NCI-H146 treated with DMSO at 0.1 percent for 48 hours (cell line): Measurements from ENCODE around the gene CRYGN.

Experiments
- DNase-seq: peaks from one replicate; lab custom pipeline; 2025; ENCODE audit not compliant: unreplicated experiment; lab: John Stamatoyannopoulos, UW

CRYGN gene

DNA sequence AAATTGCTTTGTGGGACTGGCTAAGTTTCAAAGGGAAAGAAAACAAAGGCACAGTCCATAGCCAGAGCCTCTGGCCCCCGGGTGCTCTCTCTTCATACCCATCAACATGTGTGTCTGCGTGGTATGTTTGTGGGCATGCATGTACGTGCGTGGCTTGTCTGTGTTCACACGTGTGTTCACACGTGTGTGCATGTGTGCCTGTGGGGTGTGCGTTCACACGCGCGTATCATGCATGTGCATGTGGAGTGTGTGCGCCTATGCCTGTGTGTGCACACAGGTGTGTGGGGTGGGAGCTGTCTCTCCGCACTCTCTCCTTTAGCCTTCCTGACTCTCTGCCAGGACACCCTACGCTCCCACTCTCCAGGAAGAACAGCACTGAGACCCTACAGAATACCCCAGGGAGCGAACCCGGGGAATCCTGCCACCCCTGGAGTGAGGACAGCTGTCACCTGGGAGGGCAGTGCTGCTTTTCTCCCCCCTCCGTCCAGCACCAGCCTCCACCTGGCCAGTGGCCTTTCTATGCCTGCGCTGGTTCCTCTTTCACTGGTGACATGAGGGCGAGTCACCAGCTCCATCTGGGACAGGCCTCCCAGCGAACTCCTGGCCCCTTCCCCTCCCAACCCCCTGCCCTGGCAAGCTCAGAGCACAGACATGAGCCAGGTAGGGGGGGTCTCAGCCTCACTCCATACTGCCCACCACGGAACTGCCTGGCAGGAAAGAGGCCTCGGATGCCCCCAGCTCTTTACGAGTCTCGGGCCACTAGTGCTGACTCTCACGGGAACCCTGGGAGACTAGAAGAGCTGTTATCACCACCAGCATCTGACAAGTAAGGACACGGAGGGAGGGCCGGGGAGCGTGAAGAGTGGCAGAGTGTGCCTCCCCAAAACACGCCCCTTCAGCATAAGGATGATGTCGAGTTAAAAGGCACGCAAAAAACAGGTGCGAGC lies 46.6 kb downstream of the CRYGN start:
- no peak for DNase-seq

DNA sequence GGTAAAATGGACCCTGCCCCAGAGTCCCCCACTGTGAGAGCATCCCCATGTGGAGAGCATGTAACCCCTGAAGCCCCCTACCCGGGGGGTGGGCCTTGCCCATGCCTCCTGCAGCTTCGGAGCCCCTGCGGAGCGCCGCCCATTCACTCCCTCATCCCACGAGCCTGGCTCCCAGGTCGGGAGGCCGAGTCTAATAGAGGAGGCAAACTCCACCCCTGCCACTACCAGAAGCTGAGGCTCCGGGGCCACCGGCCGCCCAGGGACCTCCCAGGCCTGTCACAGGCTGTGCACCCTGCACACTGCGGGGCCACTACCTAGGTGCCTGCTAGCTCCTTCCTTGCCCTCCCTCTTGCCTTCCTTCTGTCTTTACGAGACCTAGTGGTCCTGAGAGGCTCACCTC lies 47.5 kb downstream of the CRYGN start:
- DNase-seq, result no peak

DNA sequence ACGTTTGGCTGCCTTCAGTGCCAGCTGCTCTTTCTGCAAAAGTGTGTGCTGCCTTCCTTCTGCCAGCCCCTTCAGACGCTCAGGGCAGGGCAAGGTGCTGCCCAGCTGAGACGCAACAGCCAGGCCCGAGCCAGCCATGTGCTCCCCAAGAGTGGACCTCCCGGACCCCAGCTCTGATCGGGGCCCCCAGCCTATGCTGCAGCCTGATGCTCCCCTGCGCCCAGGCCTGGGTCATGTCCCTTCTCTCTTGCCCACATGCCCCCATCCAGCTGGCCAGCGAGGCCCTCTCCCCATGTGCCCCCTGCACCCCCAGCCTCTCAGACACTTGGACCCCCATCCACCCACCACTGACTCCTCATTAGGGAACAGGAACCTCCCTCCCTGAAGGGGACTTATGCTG lies 47.9 kb downstream of the CRYGN start:
- no peak for DNase-seq

DNA sequence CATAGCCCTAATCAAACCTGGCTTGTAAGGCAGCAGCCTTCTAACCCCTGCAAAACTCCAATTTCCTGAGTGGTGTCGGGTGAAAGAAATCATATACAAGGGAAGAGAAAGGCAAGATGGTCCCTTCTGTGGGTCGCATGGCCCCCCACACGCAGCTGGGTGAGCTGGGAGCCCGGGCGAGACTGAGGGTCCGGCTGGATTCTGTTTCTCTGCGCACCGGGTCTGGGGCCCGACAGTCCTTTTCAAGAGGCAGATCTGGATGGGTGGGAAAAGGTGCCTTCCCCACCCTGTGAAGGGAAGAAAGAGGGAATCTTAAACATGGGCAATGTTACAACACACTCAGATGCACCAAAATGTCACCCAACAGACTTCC lies 48.6 kb downstream of the CRYGN start:
- DNase-seq, result no peak

DNA sequence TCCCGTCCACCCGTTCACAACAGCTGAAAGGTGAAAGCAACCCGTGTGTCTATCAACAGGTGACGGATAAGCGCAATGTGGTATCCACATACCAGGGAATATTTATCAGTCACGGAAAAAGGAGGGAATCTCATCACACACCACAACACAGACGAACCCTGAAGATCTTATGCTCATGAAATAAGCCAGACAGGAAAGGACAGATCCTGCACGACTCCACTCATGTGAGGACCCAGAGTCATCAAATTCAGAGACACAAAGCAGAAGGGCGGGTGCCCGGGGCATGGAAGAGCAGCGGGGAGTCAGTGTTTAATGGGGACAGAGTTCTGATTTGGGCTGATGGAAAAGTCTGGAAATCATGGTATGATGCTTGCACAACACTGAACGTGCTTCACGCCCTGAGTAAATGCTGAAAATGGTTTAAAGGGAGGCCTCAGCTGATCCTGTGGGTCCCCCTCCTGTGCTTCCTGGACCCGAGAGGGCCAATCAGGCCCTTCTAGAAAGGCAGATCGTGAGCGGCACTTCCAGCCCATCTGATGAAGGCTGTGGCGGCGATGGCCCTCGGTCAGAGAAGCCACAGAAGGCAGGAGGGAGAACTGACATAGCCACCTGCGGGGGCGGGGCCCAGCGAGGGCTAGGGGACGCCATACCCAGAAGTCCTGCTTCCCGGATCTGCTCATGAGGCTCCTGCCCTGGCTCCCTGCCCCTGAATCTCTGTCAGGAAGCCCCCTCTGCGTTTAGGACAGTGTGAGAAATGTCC lies 49.2 kb downstream of the CRYGN start:
- no peak for DNase-seq

DNA sequence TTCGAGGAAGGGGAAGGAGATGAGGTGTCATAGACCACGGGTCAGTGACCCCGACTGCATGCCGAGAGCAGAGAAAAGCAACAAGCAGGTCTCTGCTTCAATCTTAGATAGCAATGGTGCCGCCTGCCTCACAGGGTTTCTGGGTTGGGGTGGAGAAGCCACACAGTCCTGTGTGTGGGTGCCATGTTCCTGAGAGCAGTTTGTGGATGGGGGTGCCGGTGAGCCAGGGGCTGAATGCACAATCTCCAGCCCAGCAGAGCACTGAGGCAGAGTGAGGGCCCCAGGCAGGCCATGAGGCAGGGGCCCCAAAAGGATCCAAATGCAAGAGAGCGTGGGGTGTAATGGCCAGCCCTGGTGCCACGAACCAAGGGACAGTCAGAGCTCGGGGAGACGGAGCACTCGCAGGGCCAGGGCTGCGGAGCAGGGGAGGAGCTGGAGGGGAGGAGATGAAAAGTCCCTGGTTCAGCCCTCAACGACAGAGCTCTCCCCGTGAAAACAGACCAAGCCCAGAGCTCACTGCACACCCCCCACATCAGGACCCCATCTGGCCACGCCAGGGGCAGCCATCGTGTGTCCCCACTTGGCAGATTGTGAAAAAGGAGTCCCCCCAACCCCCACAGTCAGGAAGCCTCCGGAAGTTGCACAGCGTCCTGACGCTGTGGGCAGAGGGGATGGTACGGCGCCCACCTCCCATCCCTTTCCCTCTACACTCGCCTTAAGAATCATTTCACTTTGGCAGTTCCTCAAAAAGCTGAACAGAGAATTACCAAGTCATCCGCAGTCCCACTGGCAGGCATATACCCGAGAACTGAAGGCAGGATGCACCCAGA lies 50.0 kb downstream of the CRYGN start:
- DNase-seq, result no peak

DNA sequence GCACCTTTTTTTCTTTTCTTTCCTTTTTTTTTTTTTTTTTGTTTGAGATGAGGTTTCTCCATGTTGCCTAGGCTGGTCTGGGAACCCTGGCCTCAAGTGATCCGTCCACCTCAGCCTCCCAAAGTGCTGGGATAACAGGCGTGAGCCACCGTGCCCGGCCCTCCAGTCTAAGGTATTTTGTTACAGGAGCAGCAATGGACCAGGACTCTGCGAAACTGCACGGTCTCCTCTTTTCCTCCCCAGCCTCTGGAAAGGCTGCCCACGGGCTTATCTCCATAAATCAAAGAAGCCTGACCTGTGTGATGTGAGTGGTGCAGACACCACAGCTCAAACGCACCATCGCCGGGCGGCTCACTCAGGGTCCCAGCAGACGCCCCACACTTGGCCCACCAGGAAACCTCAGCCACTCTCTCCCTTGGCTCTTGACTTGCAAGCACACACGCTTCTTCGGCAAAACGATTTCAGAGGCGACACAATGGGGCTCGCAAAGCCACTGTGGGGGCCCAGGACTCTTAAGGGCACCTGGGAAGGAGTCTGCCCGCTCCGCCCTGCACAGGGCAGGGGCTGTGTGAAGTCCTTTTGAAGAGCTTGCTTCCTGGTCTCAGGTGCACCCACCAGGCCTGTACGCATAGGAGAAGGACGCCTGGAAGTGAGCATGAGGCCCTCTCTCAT lies 50.7 kb downstream of the CRYGN start:
- no peak for DNase-seq

DNA sequence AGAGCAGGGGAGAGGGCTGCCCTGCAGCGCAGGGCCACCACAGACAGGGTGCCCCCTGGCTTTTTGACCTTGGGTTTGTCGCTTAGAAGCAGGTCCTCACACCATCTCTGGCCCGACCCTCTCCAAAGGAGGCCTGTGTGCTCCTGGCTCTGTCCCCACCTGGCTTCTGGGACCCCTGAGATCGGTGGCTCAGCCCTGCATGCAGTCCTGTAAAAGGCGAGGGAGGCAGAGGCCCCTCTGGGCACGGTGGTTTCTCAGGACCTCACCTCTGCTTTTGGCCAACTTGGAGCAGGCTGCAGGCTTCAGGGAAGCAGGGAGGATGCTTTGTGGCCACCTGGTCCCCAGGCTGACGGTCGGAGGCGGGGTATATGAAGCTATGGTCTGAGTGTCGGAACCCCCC lies 51.5 kb downstream of the CRYGN start:
- no peak for DNase-seq

DNA sequence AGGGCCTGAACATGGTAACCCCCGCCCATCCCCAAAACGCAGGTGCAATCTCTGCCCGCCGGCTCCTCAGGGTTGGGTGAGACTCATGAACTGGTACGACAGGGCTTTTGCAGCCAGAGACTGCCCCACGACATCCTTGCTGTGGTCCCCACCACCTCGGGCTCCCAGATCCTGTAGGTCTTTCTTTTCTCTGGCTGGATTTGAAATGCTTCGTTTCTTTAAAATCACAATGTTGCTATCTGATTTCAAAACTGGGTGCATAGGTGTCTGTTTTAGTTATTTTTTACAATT lies 52.0 kb downstream of the CRYGN start:
- no peak for DNase-seq

DNA sequence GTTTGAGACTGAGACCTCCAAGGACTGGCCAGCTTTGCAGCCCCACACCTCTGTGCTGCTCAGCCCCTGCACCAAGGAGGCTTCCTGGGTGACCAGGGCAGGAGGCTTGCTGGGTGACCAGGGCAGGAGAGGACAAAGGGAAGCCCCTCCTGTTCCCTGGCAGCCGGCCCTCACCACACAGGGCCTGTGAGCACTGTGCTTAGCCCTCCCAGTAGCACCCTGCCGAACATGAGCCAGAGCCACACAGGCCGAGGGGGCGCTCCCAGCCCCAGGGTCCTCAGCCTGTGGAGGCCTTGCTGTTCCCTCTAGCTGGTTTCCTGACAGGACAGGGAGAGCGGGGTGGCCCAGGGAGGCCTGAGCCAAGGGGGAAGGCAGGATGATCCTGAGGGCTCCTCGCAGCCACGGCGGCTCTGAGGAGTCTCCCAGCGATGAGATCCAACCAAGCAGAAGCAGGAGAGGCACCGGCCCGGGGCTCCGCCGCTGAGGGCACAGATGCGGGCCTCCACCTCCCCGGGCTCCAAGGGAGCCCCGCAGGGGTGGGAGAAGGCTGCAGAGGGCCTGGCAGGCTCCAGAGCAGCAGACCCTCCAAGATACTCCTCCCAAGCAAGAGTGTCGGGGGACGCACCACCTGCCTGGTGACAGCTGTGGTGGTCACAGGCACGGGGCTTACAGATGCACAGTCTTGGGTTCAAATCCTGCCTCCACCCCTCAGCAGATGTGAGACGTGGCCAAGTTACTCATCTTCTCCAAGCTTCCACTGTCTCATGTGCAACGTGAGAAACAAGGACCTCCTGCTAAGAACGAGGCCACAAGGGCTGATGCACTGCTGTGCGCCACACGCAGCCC lies 52.6 kb downstream of the CRYGN start:
- no peak for DNase-seq

DNA sequence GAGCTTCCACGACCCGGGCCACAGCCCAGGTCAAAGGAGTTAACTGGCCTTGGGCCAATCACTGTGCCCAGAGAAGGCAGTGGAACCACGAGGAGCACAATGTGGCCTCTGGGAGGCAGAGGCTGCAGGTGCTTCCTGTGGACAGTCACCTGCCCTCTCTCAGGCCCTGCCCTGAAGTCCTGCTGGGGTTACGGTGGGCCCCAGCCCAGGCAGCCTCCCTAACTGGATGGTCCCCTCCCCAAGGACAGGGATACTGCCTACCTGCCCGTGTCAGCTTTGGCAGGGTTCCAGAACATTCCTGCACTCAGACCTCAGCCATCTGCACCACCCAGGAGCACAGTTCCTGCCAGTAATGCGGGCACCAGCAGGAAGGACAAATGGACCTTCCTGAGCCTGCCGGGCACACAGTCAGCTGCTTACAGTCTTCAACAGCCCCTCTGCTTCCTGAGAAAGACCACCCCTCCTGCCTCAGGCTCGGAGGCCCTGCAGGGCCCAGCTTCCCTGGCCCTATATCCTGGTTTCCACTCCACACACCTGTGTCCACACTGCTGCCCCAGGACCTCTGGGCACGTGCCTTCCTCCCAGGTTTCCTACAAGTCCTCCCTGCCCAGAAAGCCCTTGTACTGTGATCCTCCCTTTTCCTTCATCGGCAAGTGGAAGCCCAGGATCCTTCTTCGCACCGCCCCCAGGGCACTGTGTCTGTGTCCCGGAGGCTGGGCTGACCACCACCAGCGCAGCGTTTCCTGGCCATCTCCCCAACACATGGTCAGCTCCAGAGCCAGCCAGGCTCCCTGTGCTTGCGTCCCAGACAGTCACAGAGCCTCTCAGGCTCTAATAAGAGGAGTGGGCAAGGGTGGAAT lies 53.4 kb downstream of the CRYGN start:
- no peak for DNase-seq

DNA sequence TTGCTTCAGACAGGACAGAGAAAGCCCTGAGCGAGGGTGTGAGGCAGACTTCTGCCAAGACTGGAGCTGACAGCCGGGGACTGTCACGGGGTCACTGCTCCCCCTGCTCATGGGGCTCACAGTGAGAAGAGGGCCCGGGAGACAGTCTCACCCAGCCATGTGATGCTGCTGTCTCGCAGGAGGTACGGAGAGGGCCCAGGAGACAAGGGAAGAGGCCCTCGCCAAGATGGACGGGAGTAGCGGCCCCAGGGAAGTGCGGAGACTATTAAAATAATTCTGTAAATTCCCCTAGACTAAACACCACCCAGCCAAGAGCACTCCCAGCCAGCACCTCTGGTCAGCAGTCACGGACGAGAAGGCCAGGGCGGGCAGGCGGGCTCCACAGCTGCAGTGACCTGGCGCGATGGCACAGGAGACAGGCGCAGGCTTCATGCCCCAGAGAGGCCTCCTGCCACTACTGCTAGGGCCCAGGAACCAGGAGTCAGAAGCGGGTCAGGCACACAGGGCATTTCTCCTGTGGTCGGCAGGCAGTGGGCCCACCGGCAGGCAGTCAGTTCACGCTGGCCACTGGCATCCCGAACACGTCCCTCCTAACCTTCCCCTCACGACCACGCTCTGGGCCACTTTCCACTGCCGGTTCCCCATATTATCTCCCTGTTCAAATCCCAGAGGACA lies 54.2 kb downstream of the CRYGN start:
- no peak for DNase-seq

DNA sequence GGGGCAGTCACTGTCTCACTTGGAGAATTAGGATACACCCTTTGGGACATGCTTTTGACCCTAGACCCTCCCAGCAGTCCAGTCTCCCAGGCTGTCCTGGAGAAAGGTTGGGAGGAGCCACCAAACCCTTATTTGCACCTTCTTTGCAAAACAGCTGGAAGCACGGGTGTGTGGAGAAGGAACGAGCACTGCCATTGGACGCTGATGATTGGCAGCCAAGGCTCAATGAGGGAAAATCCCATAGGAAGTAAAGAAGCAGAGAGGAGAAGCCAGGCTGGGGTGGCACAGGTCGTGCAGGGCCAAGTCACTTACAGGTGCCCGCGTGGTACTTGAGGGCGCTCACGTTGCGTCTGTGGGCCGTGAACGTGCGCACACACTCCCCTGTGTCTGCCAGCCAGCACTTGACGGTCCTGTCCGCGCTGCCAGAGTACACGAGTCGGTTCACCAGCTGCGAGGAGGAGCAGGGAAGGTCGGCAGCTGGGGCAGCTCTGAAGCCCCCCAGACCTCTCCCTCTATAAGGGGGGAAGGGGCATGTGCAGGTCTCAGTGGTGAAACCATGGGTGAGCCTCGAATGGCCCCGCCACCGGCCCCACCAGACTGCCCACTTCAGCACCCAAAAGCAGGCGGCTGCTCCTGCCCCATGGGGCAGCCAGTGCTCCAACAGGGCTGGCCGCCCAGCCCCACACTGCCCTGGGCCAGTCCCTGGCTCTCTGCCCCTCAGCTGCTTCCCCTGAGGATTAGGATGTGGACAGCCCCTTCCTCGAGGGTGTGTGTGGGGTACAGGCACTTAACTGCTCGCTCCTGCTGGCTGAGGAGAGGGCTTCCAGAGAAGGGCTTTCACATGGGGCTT lies 54.9 kb downstream of the CRYGN start:
- DNase-seq, result no peak

DNA sequence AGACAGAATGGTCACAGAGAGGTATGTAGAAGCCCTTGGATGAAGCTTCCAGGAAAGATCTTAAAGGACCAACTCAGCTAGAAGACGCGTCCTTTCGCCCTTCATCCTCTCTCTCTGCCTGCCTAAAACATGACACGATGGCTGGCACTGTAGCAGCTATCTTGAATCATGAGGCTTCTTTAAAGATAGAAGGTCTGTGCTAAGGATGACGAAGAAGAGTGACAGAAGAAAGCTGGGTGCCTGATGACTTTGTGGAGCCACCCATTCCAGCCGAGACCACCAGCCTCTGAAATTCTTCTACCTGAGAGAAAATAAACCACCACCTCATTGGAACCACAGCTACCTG lies 55.6 kb downstream of the CRYGN start:
- no peak for DNase-seq

DNA sequence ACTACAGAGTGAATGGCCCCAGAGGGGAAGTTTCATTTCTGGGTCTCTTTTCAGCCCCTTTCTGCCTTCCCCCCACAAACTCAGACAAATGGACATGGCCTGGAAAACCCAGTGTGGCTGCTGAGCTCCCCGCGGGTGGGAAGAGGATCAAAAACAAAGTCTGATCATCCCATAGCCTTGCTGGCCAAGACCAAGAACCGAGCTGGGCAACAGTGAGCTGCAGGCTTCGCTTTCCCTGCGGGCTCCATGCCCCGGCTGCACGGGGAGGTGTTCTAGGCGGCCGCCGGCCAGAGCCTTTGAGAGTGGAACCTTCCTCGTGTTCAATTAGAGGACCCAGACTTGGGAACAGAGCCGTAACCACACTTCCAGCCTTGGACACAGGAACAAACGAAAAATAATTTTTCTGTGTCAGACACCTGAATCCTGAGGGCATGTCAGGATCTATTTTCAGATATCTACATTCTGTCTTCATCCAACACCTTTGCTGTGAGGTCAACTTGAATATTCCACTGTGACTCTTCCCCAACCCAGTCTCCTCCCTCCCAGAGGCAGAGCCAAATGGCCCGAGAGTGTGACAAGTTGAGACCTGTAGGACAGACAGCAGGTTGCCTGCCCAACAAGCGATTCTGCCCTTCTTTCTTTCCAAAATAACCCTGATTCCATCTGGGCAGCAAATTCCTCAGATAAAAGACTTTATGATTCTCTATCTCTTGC lies 56.1 kb downstream of the CRYGN start:
- DNase-seq, result no peak

DNA sequence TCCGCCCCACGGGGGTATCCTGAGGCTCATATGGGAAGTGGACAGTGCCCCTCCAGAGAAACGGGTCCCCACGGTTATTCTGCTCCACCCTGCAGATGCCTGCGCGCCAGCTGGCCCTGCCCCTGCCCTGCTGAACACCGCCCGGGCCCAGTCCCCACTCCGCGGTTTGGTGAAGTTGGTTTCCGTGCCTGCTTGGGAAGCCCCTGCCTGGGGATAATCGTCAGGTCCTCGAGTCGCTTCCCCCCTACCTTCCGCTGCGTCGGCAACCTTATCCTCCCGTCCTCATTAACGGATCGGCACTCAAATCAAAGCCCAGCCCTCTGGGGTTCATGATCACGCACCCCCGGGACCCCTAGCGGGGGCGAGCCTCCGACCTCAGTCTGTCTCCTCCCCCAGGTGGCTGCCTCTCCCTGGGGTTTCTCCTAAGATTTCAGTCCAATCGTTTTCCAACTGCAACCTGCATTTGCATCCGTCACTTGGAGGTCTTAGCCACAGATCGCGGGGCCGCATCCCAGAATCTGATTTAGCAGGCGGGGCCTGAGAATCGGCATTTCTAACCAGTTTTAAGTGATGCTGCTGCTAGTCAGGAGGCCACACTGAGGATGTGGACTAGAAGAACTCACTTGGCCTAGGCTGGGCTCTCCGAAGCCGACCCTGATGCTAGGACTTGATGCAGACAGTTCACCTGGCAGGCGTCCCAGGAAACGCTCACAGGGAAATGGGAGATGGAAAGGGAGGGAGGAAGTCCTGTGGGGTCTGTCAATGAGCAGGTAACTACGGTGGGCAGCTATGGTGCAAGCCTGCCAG lies 57.7 kb downstream of the CRYGN start:
- DNase-seq, result no peak
